Measurements from ENCODE around the gene RNFT2.

DNA sequence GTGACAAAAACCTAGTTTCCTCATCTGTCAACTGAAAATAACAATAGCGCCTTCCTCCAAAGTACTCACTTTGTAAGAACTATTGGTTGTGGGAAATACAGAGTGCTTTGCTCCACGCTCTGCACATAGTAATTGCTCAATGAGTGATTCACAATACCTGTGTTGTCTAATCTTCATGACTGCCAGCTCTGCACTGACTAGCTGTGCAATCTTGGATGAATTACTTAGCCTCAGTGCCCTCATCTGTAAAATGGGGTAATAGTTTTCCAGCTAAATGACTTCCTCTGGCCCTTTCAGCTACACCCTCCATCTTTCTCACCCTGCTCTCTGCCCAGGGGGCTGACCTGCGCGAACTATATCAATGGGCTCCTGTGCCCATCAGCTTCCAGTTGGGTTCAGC, 42.8 kb downstream of the RNFT2 start:
- TF ChIP-seq, protein P1, sequence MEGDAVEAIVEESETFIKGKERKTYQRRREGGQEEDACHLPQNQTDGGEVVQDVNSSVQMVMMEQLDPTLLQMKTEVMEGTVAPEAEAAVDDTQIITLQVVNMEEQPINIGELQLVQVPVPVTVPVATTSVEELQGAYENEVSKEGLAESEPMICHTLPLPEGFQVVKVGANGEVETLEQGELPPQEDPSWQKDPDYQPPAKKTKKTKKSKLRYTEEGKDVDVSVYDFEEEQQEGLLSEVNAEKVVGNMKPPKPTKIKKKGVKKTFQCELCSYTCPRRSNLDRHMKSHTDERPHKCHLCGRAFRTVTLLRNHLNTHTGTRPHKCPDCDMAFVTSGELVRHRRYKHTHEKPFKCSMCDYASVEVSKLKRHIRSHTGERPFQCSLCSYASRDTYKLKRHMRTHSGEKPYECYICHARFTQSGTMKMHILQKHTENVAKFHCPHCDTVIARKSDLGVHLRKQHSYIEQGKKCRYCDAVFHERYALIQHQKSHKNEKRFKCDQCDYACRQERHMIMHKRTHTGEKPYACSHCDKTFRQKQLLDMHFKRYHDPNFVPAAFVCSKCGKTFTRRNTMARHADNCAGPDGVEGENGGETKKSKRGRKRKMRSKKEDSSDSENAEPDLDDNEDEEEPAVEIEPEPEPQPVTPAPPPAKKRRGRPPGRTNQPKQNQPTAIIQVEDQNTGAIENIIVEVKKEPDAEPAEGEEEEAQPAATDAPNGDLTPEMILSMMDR (IDR thresholded peaks at IDR 0.05), result no peak
- TF ChIP-seq ZNF232 (CRISPR knock-in tag; IDR thresholded peaks at IDR 0.05) (no peak), HMGA2 (CRISPR knock-in tag; IDR thresholded peaks at IDR 0.05) (no peak), JUN (CRISPR knock-in tag; IDR thresholded peaks at IDR 0.05) (no peak), SP1 (CRISPR knock-in tag; conservative IDR thresholded peaks at IDR 0.05) (no peak)
